Measurements from ENCODE around the gene SUFU.

DNA sequence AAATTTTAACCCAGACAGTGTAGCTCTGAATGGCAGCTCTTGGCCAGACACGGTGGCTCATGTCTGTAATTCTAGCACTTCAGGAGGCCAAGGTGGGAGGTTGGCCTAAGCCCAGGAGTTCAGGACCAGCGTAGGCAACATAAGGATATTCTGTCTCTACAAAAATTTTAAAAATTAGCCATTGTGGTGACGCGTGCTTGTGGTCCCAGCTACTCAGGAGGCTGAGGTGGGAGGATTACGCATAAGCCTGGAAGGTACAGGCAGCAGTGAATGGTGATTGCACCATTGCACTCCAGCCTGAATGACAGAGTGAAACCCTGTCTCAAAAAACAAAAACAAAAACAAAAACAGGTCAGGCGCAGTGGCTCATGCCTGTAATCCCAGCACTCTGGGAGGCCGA is 50.0 kb downstream of the SUFU start:
- TF ChIP-seq, protein P1, sequence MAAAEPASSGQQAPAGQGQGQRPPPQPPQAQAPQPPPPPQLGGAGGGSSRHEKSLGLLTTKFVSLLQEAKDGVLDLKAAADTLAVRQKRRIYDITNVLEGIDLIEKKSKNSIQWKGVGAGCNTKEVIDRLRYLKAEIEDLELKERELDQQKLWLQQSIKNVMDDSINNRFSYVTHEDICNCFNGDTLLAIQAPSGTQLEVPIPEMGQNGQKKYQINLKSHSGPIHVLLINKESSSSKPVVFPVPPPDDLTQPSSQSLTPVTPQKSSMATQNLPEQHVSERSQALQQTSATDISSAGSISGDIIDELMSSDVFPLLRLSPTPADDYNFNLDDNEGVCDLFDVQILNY (CRISPR knock-in tag; conservative IDR thresholded peaks at IDR 0.05), result no peak
- TF ChIP-seq ZNF350 (CRISPR knock-in tag; IDR thresholded peaks at IDR 0.05; ENCODE audit: borderline replicate concordance, low read depth), result no peak
- TF ChIP-seq FLYWCH1 (CRISPR knock-in tag; IDR thresholded peaks at IDR 0.05), result no peak
- no peak for TF ChIP-seq HOXA3 (CRISPR knock-in tag; IDR thresholded peaks at IDR 0.05)
- TF ChIP-seq TARDBP (CRISPR knock-in tag; IDR thresholded peaks at IDR 0.05), result no peak
- TF ChIP-seq JUND (CRISPR knock-in tag; IDR thresholded peaks at IDR 0.05), result no peak
- TF ChIP-seq SMAD1 (CRISPR knock-in tag; IDR thresholded peaks at IDR 0.05; ENCODE audit: borderline replicate concordance, low read depth), result no peak
- no peak for TF ChIP-seq EZH2 (conservative IDR thresholded peaks at IDR 0.05; ENCODE audit: low read depth, low read length)
- no peak for TF ChIP-seq POLR2A (IDR thresholded peaks at IDR 0.05; ENCODE audit: insufficient read depth in 1 of 2, low read depth in 2 of 2, low read length in 2 of 2)
- TF ChIP-seq RAD21 (CRISPR knock-in tag; IDR thresholded peaks at IDR 0.05), result no peak
- TF ChIP-seq, protein P2, sequence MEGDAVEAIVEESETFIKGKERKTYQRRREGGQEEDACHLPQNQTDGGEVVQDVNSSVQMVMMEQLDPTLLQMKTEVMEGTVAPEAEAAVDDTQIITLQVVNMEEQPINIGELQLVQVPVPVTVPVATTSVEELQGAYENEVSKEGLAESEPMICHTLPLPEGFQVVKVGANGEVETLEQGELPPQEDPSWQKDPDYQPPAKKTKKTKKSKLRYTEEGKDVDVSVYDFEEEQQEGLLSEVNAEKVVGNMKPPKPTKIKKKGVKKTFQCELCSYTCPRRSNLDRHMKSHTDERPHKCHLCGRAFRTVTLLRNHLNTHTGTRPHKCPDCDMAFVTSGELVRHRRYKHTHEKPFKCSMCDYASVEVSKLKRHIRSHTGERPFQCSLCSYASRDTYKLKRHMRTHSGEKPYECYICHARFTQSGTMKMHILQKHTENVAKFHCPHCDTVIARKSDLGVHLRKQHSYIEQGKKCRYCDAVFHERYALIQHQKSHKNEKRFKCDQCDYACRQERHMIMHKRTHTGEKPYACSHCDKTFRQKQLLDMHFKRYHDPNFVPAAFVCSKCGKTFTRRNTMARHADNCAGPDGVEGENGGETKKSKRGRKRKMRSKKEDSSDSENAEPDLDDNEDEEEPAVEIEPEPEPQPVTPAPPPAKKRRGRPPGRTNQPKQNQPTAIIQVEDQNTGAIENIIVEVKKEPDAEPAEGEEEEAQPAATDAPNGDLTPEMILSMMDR (CRISPR knock-in tag; IDR thresholded peaks at IDR 0.05), result no peak

Data from HepG2 (cell line).